Left lobe of liver (tissue), 1 donor: ENCODE data around the gene RAB2B. TPM values are rescaled to one million over a fixed set of nuclear protein-coding genes. Genes with fewer than 3 reads are reported as not detected.

Experiments used
- total RNA-seq: library from RNA; stranded (reverse); gene quantifications from one replicate; pipeline ENCODE4 v1.2.1, GENCODE V29; 2021
- donor health status: DM: no; HTN: yes; CAD: no.

The RAB2B gene
- total RNA-seq, 1 donor from 2014 or later = 7.1 TPM

Other genes with a start within 250 kb of the RAB2B start
- 162 TPM for gene HNRNPC, start 207.5 kb downstream of the RAB2B start, total RNA-seq
- 0.23 TPM for gene RPGRIP1, start 196.9 kb downstream of the RAB2B start, total RNA-seq
- 14.9 TPM for gene SUPT16H, start 92.9 kb downstream of the RAB2B start, total RNA-seq
- 23.4 TPM for gene CHD8, start 20.8 kb downstream of the RAB2B start, total RNA-seq
- 28.0 TPM for gene TOX4, start 236 bp upstream of the RAB2B start, total RNA-seq
- 13.4 TPM for gene METTL3, start 34.4 kb upstream of the RAB2B start, total RNA-seq
- gene SALL2, start 49.4 kb upstream of the RAB2B start, total RNA-seq = 0.68 TPM
- not detected for gene OR10G3, start 103.1 kb upstream of the RAB2B start, total RNA-seq
- not detected for gene OR10G2, start 158.0 kb upstream of the RAB2B start, total RNA-seq
- gene OR4E2, start 176.9 kb upstream of the RAB2B start, total RNA-seq = not detected
- gene OR4E1, start 196.9 kb upstream of the RAB2B start, total RNA-seq = not detected